Measurements from ENCODE around the gene NOTCH3. TPM values are rescaled to one million over a fixed set of nuclear protein-coding genes. Genes with fewer than 3 reads are reported as not detected.
A peak's percentile ranks its signal among the peaks of the same experiment; 100 is the strongest.

Gene NOTCH3
- total RNA-seq, 1 donor, result 51.8 TPM

DNA sequence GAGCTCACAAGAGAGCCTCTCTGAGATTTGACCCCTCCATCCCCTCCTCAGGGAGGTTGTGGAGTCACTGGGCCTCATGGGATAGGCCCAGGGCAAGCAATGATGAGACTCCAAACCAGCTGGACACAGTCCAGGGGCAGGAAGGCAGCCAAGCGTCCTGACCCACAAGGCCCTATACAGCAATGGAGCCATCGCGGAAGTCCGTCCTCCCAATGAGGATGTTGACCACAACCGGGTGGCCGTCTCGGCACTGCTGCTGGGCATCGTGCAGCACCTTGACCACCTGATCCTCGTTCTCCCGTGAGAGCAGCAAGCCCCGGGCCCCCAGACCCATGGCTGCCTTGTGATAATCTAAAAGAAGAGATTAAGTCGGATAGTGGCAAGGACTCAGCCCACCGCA, 85.7 kb downstream of the NOTCH3 start:
- H3K27ac ChIP-seq (ENCODE audit: low read depth, low read length), result peak overlapping the region; percentile 50
- no peak overlapping the region for H3K4me2 ChIP-seq (ENCODE audit: insufficient read depth, low read length)
- peaks cover 7% of the 10 kb centered on the region for H3K79me2 ChIP-seq (ENCODE audit: insufficient read depth, low read length)
- no peak overlapping the region for H3K4me3 ChIP-seq (ENCODE audit: insufficient read depth, low read length)
- H3K27me3 ChIP-seq (ENCODE audit: insufficient read depth, low read length), result no peaks in the 10 kb centered on the region
- DNase-seq (ENCODE audit: insufficient read length, low spot score, missing footprints), result peak; percentile 97
- peaks cover 13% of the 10 kb centered on the region for H4K20me1 ChIP-seq (ENCODE audit: insufficient read depth, low read length)
- TF ChIP-seq, protein P1, sequence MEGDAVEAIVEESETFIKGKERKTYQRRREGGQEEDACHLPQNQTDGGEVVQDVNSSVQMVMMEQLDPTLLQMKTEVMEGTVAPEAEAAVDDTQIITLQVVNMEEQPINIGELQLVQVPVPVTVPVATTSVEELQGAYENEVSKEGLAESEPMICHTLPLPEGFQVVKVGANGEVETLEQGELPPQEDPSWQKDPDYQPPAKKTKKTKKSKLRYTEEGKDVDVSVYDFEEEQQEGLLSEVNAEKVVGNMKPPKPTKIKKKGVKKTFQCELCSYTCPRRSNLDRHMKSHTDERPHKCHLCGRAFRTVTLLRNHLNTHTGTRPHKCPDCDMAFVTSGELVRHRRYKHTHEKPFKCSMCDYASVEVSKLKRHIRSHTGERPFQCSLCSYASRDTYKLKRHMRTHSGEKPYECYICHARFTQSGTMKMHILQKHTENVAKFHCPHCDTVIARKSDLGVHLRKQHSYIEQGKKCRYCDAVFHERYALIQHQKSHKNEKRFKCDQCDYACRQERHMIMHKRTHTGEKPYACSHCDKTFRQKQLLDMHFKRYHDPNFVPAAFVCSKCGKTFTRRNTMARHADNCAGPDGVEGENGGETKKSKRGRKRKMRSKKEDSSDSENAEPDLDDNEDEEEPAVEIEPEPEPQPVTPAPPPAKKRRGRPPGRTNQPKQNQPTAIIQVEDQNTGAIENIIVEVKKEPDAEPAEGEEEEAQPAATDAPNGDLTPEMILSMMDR (IDR thresholded peaks at IDR 0.05; ENCODE audit: extremely low read depth, low read depth, low read length), result no peak
- H3K36me3 ChIP-seq (ENCODE audit: insufficient read depth, low read length), result peaks cover 85% of the 10 kb centered on the region
- no peaks in the 10 kb centered on the region for H3K9me3 ChIP-seq (ENCODE audit: low read depth, low read length)
- peaks cover 15% of the 10 kb centered on the region for H3K4me1 ChIP-seq (ENCODE audit: insufficient read depth, low read length)
- H2AFZ ChIP-seq (ENCODE audit: low read length), result no peak overlapping the region

DNA sequence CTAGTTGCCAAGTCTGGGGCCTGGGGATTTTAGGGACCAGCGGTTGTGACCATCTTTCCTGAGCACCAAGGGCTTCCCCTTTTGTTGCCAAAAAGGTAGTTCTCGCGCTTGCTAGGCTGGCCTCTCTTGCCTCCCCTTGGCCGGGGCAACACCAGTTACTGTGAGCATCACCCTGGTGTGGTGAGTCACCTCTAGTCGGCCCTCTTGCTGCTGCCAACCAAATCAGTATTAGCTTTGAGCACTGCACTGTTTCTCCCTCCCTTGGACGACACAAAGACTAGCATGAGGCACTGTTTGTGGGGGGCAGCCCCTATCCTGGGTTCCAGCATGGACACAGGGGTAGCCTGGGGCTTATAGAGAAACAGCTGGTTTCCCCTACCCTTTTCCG, 86.6 kb downstream of the NOTCH3 start:
- Histone ChIP-seq H3K4me2 (ENCODE audit: insufficient read depth, low read length) (no peak overlapping the region), H3K9me3 (ENCODE audit: low read depth, low read length) (no peaks in the 10 kb centered on the region), H4K20me1 (ENCODE audit: insufficient read depth, low read length) (peaks cover 13% of the 10 kb centered on the region), H3K27ac (ENCODE audit: low read depth, low read length) (peak overlapping the region; percentile 56), H3K4me1 (ENCODE audit: insufficient read depth, low read length) (peaks cover 15% of the 10 kb centered on the region), H2AFZ (ENCODE audit: low read length) (no peak overlapping the region), H3K27me3 (ENCODE audit: insufficient read depth, low read length) (no peaks in the 10 kb centered on the region), H3K79me2 (ENCODE audit: insufficient read depth, low read length) (peaks cover 10% of the 10 kb centered on the region), H3K36me3 (ENCODE audit: insufficient read depth, low read length) (peaks cover 85% of the 10 kb centered on the region), H3K4me3 (ENCODE audit: insufficient read depth, low read length) (no peak overlapping the region)
- DNase-seq (ENCODE audit: insufficient read length, low spot score, missing footprints), result peak; percentile 99
- TF ChIP-seq, protein P1 (IDR thresholded peaks at IDR 0.05; ENCODE audit: extremely low read depth, low read depth, low read length), result no peak

DNA sequence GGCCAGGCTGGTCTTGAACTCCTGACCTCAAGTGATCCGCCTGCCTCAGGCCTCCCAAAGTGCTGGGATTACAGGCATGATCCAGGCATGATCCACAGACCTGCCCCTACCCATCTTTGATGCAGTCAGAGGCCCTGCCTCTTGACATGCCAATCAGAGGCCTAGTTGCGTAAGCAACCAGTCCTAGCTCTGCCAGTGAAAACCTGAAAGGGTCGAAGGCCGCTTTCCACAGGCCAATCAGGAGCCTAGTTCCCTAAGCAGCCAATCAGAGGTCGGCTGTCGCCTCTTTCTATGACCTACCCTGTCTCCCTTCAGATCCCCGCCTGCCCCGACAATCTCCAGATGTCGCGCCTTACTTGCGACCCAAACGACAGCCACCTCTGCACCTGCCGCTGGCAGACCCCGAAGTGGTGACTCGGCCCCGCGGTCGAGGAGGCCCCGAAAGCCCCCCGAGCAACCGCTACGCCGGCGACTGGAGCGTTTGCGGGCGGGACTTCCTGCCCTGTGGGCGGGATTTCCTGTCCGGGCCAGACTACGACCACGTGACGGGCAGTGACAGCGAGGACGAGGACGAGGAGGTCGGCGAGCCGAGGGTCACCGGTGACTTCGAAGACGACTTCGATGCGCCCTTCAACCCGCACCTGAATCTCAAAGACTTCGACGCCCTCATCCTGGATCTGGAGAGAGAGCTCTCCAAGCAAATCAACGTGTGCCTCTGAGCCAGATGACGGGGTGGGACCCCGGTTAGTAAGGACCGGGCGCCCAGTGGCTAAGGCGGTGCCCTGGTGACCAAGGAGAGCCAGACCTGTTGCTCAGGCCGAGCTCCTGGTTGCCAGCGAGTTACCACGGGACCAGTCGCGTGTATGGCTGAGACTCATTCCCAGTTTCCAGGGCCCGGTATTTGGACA, 87.3 kb downstream of the NOTCH3 start:
- Histone ChIP-seq H3K27me3 (ENCODE audit: insufficient read depth, low read length) (no peaks in the 10 kb centered on the region), H4K20me1 (ENCODE audit: insufficient read depth, low read length) (peaks cover 19% of the 10 kb centered on the region), H2AFZ (ENCODE audit: low read length) (no peak overlapping the region), H3K4me3 (ENCODE audit: insufficient read depth, low read length) (no peak overlapping the region), H3K79me2 (ENCODE audit: insufficient read depth, low read length) (peaks cover 17% of the 10 kb centered on the region), H3K4me2 (ENCODE audit: insufficient read depth, low read length) (no peak overlapping the region), H3K36me3 (ENCODE audit: insufficient read depth, low read length) (peaks cover 80% of the 10 kb centered on the region), H3K4me1 (ENCODE audit: insufficient read depth, low read length) (peaks cover 19% of the 10 kb centered on the region), H3K27ac (ENCODE audit: low read depth, low read length) (peak overlapping the region; percentile 56), H3K9me3 (ENCODE audit: low read depth, low read length) (no peaks in the 10 kb centered on the region)
- TF ChIP-seq, protein P1 (IDR thresholded peaks at IDR 0.05; ENCODE audit: extremely low read depth, low read depth, low read length), result no peak
- peak; percentile 76 for DNase-seq (ENCODE audit: insufficient read length, low spot score, missing footprints)

GRCh38 chr19:15112385-15112784, 88.4 kb downstream of the NOTCH3 start:
- H2AFZ ChIP-seq (ENCODE audit: low read length), result no peak overlapping the region
- no peak overlapping the region for H3K4me3 ChIP-seq (ENCODE audit: insufficient read depth, low read length)
- H3K4me2 ChIP-seq (ENCODE audit: insufficient read depth, low read length), result no peak overlapping the region
- peak; percentile 83 for DNase-seq (ENCODE audit: insufficient read length, low spot score, missing footprints)
- no peaks in the 10 kb centered on the region for H3K27me3 ChIP-seq (ENCODE audit: insufficient read depth, low read length)
- peaks cover 23% of the 10 kb centered on the region for H4K20me1 ChIP-seq (ENCODE audit: insufficient read depth, low read length)
- peaks cover 26% of the 10 kb centered on the region for H3K4me1 ChIP-seq (ENCODE audit: insufficient read depth, low read length)
- H3K36me3 ChIP-seq (ENCODE audit: insufficient read depth, low read length), result peaks cover 69% of the 10 kb centered on the region
- H3K9me3 ChIP-seq (ENCODE audit: low read depth, low read length), result no peaks in the 10 kb centered on the region
- H3K27ac ChIP-seq (ENCODE audit: low read depth, low read length), result no peak overlapping the region
- H3K79me2 ChIP-seq (ENCODE audit: insufficient read depth, low read length), result peaks cover 28% of the 10 kb centered on the region
- TF ChIP-seq, protein P1 (IDR thresholded peaks at IDR 0.05; ENCODE audit: extremely low read depth, low read depth, low read length), result no peak

Measured in osteoblast (primary cell).